Stomach (tissue), 4 donors: ENCODE measurements around the gene CLDN11.

ENCODE experiments used
- EP300 ChIP-seq: sonication (generic); formaldehyde crosslinking; IDR thresholded peaks from one replicate; pipeline ENCODE4 v1.6.1; 2017; ENCODE audit warnings: antibody characterized with exemption
- POLR2A ChIP-seq, 4 donors: fragments of 450-650 bp; IDR thresholded peaks; one replicate each; pipeline ENCODE4 v1.6.1; 2016; ENCODE audit warnings: antibody characterized with exemption in 4 of 4, control low read depth in 2 of 4, mild to moderate bottlenecking in 1 of 4, moderate library complexity in 1 of 4
- POLR2AphosphoS5 ChIP-seq, 3 donors: sonication (generic); formaldehyde crosslinking; IDR thresholded peaks; one replicate each; pipeline ENCODE4 v1.6.1; 2016; ENCODE audit warnings: antibody characterized with exemption in 3 of 3
- TF ChIP-seq, protein P1 (sequence below), 7 experiments: fragments of 450-650 bp in 4 of 7; fragments of 200-600 bp in 3 of 7; sonication (generic) in 3 of 7; IDR thresholded peaks; one replicate each; pipeline ENCODE4 v1.5.1; 2016 to 2019; ENCODE audit warnings: antibody characterized with exemption in 7 of 7, control low read depth in 2 of 7, mild to moderate bottlenecking in 1 of 7

DNA sequence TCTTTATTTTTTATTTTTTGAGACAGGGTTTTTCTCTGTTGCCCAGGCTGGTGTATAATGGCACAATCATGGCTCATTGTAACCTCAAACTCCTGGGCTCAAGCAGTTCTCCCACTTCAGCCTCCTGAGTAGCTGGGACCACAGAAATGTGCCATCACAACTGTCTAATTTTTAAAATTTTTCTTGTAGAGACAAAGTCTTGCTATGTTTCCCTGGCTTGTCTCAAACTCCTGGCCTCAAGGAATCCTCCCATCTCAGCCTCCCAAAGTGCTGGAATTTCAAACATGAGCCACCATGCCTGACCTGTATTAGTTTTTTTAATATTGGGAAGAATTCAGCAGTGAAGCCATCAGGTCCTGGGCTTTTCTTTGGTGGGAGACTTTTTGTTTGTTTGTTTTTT, 13.6 kb upstream of the CLDN11 start:
- TF ChIP-seq POLR2AphosphoS5 (IDR thresholded peaks at IDR 0.05) (no peak), POLR2A (IDR thresholded peaks at IDR 0.05) (no peak), EP300 (no peak)
- TF ChIP-seq, protein P1, sequence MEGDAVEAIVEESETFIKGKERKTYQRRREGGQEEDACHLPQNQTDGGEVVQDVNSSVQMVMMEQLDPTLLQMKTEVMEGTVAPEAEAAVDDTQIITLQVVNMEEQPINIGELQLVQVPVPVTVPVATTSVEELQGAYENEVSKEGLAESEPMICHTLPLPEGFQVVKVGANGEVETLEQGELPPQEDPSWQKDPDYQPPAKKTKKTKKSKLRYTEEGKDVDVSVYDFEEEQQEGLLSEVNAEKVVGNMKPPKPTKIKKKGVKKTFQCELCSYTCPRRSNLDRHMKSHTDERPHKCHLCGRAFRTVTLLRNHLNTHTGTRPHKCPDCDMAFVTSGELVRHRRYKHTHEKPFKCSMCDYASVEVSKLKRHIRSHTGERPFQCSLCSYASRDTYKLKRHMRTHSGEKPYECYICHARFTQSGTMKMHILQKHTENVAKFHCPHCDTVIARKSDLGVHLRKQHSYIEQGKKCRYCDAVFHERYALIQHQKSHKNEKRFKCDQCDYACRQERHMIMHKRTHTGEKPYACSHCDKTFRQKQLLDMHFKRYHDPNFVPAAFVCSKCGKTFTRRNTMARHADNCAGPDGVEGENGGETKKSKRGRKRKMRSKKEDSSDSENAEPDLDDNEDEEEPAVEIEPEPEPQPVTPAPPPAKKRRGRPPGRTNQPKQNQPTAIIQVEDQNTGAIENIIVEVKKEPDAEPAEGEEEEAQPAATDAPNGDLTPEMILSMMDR (IDR thresholded peaks at IDR 0.05), result no peak
